SIG-M5 treated with dmso at 0.1 percent for 504 hours (cell line): ENCODE results near the gene HS3ST2.
"Not testable (repeated sequence)": the region's sequence is repeated elsewhere in the genome, so short reads cannot be mapped to it uniquely, and the experiment has no call there.

Experiments
- DNase-seq: peaks from one replicate; lab custom pipeline; 2025; ENCODE audit not compliant: unreplicated experiment; lab: John Stamatoyannopoulos, UW

The HS3ST2 gene

DNA sequence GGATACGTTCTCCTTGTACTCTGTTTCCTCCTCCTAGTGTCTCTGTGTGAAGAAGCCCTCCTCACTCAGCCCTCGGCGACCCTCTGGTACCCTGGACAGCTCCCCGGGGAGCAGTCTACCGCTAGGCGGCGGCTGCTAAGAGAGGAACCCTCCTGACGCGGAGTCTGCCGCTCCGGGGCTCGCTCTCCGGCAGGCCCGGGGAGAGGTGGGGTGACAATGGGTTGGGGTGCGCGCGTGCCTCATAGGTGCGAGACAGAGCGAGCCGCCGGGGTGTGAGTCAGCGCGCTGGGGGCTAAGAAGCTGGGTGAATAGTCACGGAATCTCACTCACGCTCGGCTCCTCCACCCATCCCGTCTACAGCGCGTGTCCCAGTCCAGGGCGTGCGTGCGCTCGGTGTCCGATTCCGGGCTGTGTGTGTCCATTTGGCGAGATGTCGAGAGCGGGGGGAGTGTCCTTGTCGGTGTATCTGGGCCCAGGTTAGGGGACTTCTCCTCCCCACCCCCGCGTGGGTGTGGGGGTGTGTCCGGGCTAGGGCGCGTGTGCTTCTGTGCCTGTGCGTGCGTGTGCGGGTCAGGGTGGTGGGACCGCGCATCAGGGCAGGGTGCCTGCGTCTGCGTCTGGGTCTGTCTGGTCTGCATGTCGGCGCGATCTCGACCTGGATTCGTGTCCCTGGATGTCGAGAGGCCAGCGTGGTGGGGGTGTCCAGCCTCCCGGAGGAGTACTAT is 577 bp upstream of the HS3ST2 start:
- peak; percentile 53 for DNase-seq

GRCh38 chr16:22814711-22815105 is 746 bp downstream of the HS3ST2 start:
- DNase-seq: no peak

DNA sequence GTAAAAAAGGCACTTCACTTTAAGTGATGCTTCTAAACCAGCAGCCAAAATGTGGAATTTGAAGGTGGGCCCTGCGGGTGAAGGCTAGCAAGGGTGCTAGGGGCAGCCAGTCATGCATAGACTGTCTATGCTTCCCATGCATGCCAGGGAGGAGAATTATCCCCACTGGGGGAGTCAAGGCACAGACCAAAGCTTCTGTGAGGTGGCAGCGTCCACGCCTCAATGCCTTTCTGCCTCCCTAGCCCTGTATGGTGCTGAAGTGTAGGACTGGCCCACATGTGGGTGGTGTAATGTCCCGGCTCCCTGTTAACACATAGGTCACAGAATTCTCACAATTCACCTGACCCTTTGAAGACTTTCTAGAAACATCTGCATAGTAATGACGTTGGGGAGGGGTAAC is 1.9 kb downstream of the HS3ST2 start:
- DNase-seq: no peak

- no peak for DNase-seq
Measured at GRCh38 chr16:22816475-22816874, 2.5 kb downstream of the HS3ST2 start.

GRCh38 chr16:22818736-22819135 is 4.8 kb downstream of the HS3ST2 start:
- not testable (repeated sequence) for DNase-seq

DNA sequence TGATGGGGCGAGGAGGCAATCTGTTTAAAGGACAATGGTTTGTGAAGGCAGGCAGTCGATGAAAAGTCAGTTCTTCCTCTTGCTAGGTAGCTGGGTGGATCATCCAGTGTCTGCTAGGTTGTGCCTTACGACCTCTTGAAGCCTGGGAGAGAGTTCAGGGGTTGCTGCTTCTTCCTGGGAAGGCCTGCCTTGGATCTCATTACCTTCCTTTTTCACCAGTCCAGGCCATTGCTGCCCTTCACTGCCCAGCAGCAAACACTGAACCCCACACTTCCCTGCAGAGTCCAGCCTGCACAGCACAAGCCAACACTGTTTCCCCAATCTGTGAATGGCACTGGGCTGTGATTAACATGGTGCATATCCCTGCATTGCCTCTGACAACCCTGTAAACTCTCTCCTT is 24.7 kb downstream of the HS3ST2 start:
- no peak for DNase-seq

DNA sequence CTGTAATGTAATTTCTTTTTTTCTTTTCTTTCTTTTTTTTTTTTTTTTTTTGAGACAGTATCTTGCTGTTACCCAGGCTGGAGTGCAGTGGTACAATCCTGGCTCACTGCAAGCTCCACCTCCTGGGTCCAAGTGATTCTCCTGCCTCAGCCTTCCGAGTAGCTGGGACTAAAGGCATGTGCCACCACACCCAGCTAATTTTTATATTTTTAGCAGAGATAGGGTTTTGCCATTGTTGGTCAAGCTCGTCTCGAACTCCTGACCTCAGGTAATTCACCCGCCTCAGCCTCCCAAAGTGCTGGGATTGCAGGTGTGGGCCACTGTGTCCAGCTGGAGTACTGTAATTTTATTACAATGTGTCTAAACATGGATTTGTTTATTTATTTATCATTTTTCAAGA is 28.1 kb downstream of the HS3ST2 start:
- not testable (repeated sequence) for DNase-seq

- no peak for DNase-seq
Measured at GRCh38 chr16:22843122-22843521, 29.2 kb downstream of the HS3ST2 start.

- no peak for DNase-seq
Measured at GRCh38 chr16:22843856-22844255, 29.9 kb downstream of the HS3ST2 start.

DNA sequence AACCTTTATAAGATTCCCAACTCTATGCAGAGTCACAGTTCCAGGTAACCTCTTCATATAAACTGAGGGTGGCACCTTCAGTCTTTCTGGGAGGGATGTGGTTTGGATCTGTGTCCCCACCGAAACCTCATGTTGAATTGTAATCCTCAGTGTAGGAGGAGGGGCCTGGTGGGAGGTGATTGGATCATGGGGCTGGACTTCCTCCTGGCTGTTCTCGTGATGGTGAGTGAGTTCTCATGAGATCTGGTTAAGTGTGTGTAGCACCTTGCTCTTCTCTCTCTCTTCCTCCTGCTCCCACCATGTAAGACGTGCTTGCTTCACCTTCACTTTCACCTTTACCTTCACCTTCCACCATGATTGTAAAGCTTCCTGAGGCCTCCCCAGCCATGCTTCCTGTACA is 30.5 kb downstream of the HS3ST2 start:
- DNase-seq: no peak

DNA sequence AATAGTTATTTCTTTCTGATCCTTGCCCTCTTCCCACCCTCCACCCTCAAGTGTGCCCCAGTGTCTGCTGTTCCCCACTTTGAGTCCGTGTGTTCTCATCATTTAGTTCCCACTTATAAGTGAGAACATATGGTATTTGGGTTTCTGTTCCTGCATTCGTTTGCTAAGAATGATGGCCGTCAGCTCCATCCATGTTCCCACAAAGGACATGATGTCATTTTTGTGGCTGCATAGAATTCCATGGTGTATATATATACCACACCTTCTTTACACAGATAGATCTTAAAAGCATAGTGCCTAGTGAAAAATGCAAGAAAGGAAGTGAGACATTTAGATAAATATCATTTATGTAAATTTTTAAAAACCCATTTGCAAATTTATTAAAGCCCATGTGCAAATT is 33.1 kb downstream of the HS3ST2 start:
- no peak for DNase-seq

GRCh38 chr16:22847690-22848089 is 33.7 kb downstream of the HS3ST2 start:
- no peak for DNase-seq

DNA sequence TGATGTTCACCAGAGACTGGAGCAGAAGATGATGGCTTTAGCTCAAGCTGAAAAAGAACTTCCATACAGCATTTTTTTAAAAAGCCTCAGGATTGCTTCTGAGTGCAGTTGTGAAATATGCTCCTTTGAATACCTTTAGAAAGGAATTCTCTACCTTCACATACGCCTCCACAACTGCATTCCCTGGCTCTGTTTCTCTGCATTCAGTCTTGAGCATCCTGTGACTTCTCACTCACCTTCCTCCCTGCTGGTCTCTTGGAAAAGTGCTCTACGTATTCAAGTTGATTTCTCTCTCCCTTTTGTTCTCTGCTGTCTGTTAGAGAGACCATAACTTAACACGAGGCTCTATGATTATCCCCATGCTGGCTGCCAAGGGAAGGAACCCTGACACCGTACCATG is 34.5 kb downstream of the HS3ST2 start:
- no peak for DNase-seq

GRCh38 chr16:22849517-22849916 is 35.6 kb downstream of the HS3ST2 start:
- DNase-seq: no peak

- DNase-seq: no peak
Measured at GRCh38 chr16:22855231-22855630, 41.3 kb downstream of the HS3ST2 start.

- DNase-seq: no peak
Measured at GRCh38 chr16:22857296-22858025, 43.5 kb downstream of the HS3ST2 start.

GRCh38 chr16:22859925-22860324 is 46.0 kb downstream of the HS3ST2 start:
- DNase-seq: no peak

DNA sequence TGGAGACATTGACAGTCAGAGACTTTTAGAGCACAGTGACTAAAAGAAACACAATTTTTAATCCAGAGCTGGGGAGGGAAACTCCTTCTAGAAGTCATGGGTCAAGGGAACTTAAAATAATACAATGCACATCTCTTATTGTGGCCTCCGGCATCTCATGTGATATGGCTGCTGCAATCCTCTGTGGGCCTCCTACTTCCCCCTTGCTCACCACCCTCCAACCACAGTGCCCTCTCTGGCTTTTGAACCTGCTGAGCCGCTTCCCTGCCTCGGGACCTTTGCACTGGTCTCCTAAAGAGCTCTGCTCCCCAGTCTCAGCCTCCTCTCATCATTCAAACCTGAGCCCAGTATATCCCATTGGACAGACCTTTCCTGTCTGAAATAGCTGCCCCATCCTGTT is 47.6 kb downstream of the HS3ST2 start:
- DNase-seq: peak; percentile 20

DNA sequence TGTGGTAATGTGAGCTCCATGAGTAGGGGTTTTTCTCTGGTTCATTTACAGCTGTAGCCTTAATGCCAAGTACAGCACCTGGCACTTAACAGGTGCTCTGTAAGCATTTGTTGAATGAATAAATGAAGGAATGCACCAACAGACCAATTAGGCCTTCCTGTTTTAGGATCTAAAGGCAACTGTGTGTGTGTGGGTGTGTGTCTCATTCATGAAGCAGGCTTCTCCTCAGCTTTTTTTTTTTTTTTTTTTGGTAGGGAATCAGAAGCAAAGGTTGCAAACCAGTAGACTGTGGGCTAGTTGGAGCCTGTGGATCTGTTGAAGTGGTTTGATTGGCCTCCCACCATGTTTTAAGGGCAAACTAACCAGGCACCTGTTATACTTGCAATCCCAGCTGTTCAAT is 48.1 kb downstream of the HS3ST2 start:
- DNase-seq: no peak

GRCh38 chr16:22864375-22864774 is 50.4 kb downstream of the HS3ST2 start:
- no peak for DNase-seq

DNA sequence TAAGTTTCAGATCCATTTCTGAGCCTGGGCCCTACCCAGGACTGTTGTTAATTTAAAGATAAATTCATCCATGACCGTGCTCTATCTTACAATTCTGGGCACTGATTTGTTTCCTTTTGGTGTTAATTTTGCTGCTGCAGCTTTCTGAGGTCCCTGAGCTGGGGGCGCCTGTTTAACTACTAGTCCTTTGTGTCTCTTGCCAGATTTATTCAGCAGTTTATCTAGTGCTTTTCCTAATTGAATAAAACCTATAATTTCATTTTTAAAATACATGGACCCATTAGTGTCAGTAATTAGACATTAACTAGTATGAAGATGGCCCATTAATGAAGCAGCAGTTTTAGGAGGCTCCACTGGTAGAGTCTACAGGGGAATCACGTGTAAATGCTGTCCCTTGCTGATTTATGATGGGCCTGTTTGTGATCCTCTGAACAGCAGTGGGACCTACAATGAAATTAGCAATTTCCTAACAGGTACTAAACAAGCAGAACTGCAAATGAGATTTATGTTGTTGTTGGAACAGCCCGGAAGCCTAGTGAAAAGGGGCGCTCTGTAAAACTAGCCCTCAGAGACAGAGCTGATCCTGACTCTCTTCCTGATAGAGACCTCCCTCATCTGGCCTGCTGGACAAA is 54.7 kb downstream of the HS3ST2 start:
- DNase-seq: no peak

DNA sequence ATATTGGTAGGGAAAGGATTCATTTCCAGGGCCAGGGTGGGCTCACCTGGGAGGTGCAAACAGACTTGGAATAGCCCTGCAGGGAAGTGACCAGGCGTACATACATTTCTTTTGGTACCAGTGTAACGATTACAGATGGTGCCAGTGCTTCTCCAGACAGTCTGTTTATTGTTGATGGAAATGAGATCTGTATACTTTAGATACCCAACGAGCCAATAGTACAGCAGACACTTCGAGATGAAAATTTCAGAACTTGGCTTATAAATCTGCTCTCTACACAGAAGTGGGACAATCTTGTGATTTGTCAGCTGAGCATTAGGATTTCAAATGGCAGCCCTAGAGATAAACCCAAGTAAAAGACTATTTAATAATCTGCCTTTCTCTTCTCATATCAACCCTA is 57.9 kb downstream of the HS3ST2 start:
- no peak for DNase-seq
